Ovary (tissue), 3 donors: ENCODE data around the gene KRT35.

Experiments used
- CTCF ChIP-seq, 3 donors: fragments of 450-650 bp in 2 of 3; fragments of 200-600 bp in 1 of 3; IDR thresholded peaks; one replicate each; pipeline versions ENCODE4 v1.5.1 to v1.8.0; 2016 to 2022; ENCODE audit warnings: antibody characterized with exemption in 3 of 3, mild to moderate bottlenecking in 1 of 3
- EP300 ChIP-seq: sonication (generic); formaldehyde crosslinking; IDR thresholded peaks from one replicate; pipeline ENCODE4 v1.6.1; 2017; ENCODE audit warnings: antibody characterized with exemption
- POLR2A ChIP-seq: fragments of 450-650 bp; IDR thresholded peaks from one replicate; pipeline ENCODE4 v1.6.1; 2017; ENCODE audit warnings: antibody characterized with exemption, mild to moderate bottlenecking, moderate library complexity
- donor health status: DM: no; HTN: no; CAD: no.

- TF ChIP-seq CTCF (IDR thresholded peaks at IDR 0.05) = no peak
- TF ChIP-seq EP300 = no peak
- TF ChIP-seq POLR2A = no peak
Observed at GRCh38 chr17:41504246-41504977, 23.5 kb upstream of the KRT35 start.
